PC-9 (cell line): Measurements from ENCODE around the gene LRP1B.

Experiments used
- EZH2 ChIP-seq: fragments of 200-600 bp; sonication (generic); IDR thresholded peaks from 2 replicates; pipeline ENCODE4 v1.8.0; 2017; ENCODE audit warnings: antibody characterized with exemption, low read depth
- TF ChIP-seq, protein P1 (sequence below): fragments of 200-600 bp; sonication (generic); conservative IDR thresholded peaks from 2 replicates; pipeline ENCODE4 v1.6.1; 2017; ENCODE audit warnings: mixed run types, antibody characterized with exemption, mild to moderate bottlenecking, moderate library complexity

DNA sequence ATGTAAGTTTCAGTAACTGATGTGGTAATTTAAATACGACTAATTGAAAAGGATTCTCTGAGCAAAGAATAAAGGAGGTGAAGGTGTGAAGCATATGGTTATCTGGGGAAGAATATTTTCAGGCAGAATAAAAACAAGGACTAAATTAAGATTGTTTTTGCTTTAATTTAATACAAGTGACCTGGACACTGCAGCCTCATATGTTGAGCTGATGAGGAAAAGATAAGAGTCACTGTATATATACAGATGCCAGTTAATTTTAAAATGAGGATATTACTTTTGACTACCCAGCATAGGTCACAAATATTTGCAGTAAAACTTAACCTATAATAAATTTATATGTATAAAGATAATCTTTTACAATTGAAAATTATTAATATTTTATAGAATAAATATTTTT, 47.8 kb upstream of the LRP1B start:
- TF ChIP-seq, protein P1, sequence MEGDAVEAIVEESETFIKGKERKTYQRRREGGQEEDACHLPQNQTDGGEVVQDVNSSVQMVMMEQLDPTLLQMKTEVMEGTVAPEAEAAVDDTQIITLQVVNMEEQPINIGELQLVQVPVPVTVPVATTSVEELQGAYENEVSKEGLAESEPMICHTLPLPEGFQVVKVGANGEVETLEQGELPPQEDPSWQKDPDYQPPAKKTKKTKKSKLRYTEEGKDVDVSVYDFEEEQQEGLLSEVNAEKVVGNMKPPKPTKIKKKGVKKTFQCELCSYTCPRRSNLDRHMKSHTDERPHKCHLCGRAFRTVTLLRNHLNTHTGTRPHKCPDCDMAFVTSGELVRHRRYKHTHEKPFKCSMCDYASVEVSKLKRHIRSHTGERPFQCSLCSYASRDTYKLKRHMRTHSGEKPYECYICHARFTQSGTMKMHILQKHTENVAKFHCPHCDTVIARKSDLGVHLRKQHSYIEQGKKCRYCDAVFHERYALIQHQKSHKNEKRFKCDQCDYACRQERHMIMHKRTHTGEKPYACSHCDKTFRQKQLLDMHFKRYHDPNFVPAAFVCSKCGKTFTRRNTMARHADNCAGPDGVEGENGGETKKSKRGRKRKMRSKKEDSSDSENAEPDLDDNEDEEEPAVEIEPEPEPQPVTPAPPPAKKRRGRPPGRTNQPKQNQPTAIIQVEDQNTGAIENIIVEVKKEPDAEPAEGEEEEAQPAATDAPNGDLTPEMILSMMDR: no peak
- no peak for TF ChIP-seq EZH2
